Vagina (tissue), 2 donors: ENCODE measurements around the gene FEM1B. TPM values are rescaled to one million over a fixed set of nuclear protein-coding genes. Genes with fewer than 3 reads are reported as not detected.

Experiments used
- DNase-seq, 2 donors: peaks; one replicate each; pipeline ENCODE4 v3.0.0-alpha.2; 2017; ENCODE audit errors: extremely low spot score in 2 of 2
- H3K27ac ChIP-seq: fragments of 200-600 bp; sonication (generic); one replicate; pipeline ENCODE4 v1.5.1; 2019
- H3K27me3 ChIP-seq: fragments of 200-600 bp; sonication (generic); one replicate; pipeline ENCODE4 v1.5.1; 2019
- H3K36me3 ChIP-seq, 2 donors: fragments of 200-600 bp; sonication (generic); one replicate each; pipeline ENCODE4 v1.5.1; 2017 to 2019
- H3K4me1 ChIP-seq: fragments of 200-600 bp; sonication (generic); one replicate; pipeline ENCODE4 v1.5.1; 2019
- H3K4me3 ChIP-seq, 2 donors: fragments of 200-600 bp; sonication (generic); 1 replicate in 1 of 2; 2 replicates in 1 of 2; pipeline ENCODE4 v1.5.1; 2016 to 2019
- H3K9me3 ChIP-seq: fragments of 200-600 bp; sonication (generic); one replicate; pipeline ENCODE4 v1.5.1; 2019
- CTCF ChIP-seq, 3 experiments: fragments of 450-650 bp in 2 of 3; fragments of 200-600 bp in 1 of 3; sonication (generic) in 1 of 3; IDR thresholded peaks; one replicate each; pipeline ENCODE4 v1.5.1; 2017 to 2019; ENCODE audit warnings: antibody characterized with exemption in 3 of 3, mild to moderate bottlenecking in 2 of 3, moderate library complexity in 2 of 3
- POLR2A ChIP-seq, 2 donors: fragments of 450-650 bp; IDR thresholded peaks; one replicate each; pipeline ENCODE4 v1.6.1; 2017; ENCODE audit warnings: antibody characterized with exemption in 2 of 2, mild to moderate bottlenecking in 2 of 2, moderate library complexity in 2 of 2
- POLR2AphosphoS5 ChIP-seq, 2 donors: sonication (generic); formaldehyde crosslinking; IDR thresholded peaks; one replicate each; pipeline ENCODE4 v1.9.0; 2017; ENCODE audit warnings: antibody characterized with exemption in 2 of 2, mild to moderate bottlenecking in 2 of 2, low read depth in 1 of 2; ENCODE audit not compliant: insufficient read depth in 1 of 2
- intact Hi-C: fragments of 100-400 bp; cut with DNase I; formaldehyde crosslinking; loops from one replicate; pipeline ENCODE4 v1.15.1; 2023
- total RNA-seq: library from RNA; depleted of rRNA; stranded (reverse); fragments of >200 nt; gene quantifications from one replicate; pipeline ENCODE4 v1.2.3, GENCODE V29; 2016

Gene FEM1B
- total RNA-seq, 1 donor from 2014 or later, result 38.3 TPM

- H3K4me1 ChIP-seq, result peaks cover 22% of the 10 kb centered on the region
- H3K36me3 ChIP-seq, result peaks cover 0 to 11% of the 10 kb centered on the region in 2 donors
- H3K27ac ChIP-seq, result no peak overlapping the region
- H3K27me3 ChIP-seq, result no peaks in the 10 kb centered on the region
- intact Hi-C loops, result no loop called here
- no peaks in the 10 kb centered on the region for H3K9me3 ChIP-seq
- H3K4me3 ChIP-seq, result no peak overlapping the region
- no peak for DNase-seq
- TF ChIP-seq POLR2AphosphoS5 (IDR thresholded peaks at IDR 0.05; ENCODE audit: insufficient read depth in 1 of 2, low read depth in 1 of 2), result no peak
- no peak for TF ChIP-seq POLR2A (IDR thresholded peaks at IDR 0.05)
- no peak for TF ChIP-seq CTCF (IDR thresholded peaks at IDR 0.05)
Measured at GRCh38 chr15:68295014-68295805, 17.7 kb downstream of the FEM1B start.

- Histone ChIP-seq H3K4me3 (peak overlapping the region; percentile 23 to 30), H3K27ac (peak overlapping the region; percentile 79), H3K4me1 (peaks cover 22% of the 10 kb centered on the region), H3K9me3 (no peaks in the 10 kb centered on the region), H3K27me3 (no peaks in the 10 kb centered on the region), H3K36me3 (no peaks in the 10 kb centered on the region)
- DNase-seq, result no peak
- intact Hi-C loops, result no loop called here
- TF ChIP-seq POLR2A (IDR thresholded peaks at IDR 0.05) (no peak), POLR2AphosphoS5 (IDR thresholded peaks at IDR 0.05; ENCODE audit: insufficient read depth in 1 of 2, low read depth in 1 of 2) (no peak), CTCF (IDR thresholded peaks at IDR 0.05) (no peak)
Measured at GRCh38 chr15:68298336-68298735, 20.8 kb downstream of the FEM1B start.

- H3K4me3 ChIP-seq, result peak overlapping the region; percentile 23 to 30
- no peaks in the 10 kb centered on the region for H3K36me3 ChIP-seq
- peak in 1 of 2 donors; percentile 79 for DNase-seq
- intact Hi-C loops, result no loop called here
- H3K27me3 ChIP-seq, result no peaks in the 10 kb centered on the region
- peaks cover 22% of the 10 kb centered on the region for H3K4me1 ChIP-seq
- no peaks in the 10 kb centered on the region for H3K9me3 ChIP-seq
- H3K27ac ChIP-seq, result peak overlapping the region; percentile 79
- TF ChIP-seq CTCF (IDR thresholded peaks at IDR 0.05) (no peak), POLR2A (IDR thresholded peaks at IDR 0.05) (no peak), POLR2AphosphoS5 (IDR thresholded peaks at IDR 0.05; ENCODE audit: insufficient read depth in 1 of 2, low read depth in 1 of 2) (no peak)
Measured at GRCh38 chr15:68298882-68299381, 21.4 kb downstream of the FEM1B start.

GRCh38 chr15:68299436-68299835 lies 21.9 kb downstream of the FEM1B start:
- intact Hi-C loops, result no loop called here
- no peaks in the 10 kb centered on the region for H3K9me3 ChIP-seq
- peak overlapping the region; percentile 23 to 30 for H3K4me3 ChIP-seq
- TF ChIP-seq CTCF (IDR thresholded peaks at IDR 0.05) (no peak), POLR2AphosphoS5 (IDR thresholded peaks at IDR 0.05; ENCODE audit: insufficient read depth in 1 of 2, low read depth in 1 of 2) (no peak), POLR2A (IDR thresholded peaks at IDR 0.05) (no peak)
- H3K27me3 ChIP-seq, result no peaks in the 10 kb centered on the region
- H3K27ac ChIP-seq, result peak overlapping the region; percentile 79
- H3K36me3 ChIP-seq, result no peaks in the 10 kb centered on the region
- H3K4me1 ChIP-seq, result peaks cover 17% of the 10 kb centered on the region
- DNase-seq, result peak in 1 of 2 donors; percentile 81
